ENCODE measurements around the gene EPHA3. TPM values are rescaled to one million over a fixed set of nuclear protein-coding genes. Genes with fewer than 3 reads are reported as not detected.

Gene EPHA3
- polyA plus RNA-seq, 1 donor from 2014 or later, result 33.0 TPM

DNA sequence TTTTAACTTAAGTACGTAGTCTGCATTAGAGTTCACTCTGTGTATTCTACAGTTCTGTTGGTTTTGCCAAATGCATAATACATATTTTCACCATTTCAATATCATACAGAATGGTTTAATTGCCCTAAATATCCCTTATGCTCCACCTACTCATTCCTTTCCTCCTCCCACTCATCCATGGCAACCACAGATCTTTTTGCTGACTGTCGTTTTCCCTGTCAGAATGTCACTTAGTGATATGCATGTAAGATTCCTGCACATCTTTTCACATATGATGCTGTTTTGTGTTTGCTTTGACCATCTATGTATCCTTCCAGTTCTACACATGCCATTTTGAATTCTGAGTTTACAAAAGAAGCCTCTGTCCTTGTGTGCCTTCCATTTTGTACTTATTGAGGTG lies 36.7 kb downstream of the EPHA3 start:
- TF ChIP-seq RAD21 (conservative IDR thresholded peaks at IDR 0.05), result no peak
- TF ChIP-seq POLR2AphosphoS5 (IDR thresholded peaks at IDR 0.05), result peak; percentile 47
- TF ChIP-seq EP300 (conservative IDR thresholded peaks at IDR 0.05; ENCODE audit: poor library complexity, severe bottlenecking), result peak; percentile 84
- no peaks in the 10 kb centered on the region for H3K36me3 ChIP-seq (ENCODE audit: insufficient read depth, low read length)
- peak overlapping the region; percentile 54 for H3K4me2 ChIP-seq (ENCODE audit: low read length)
- H2AFZ ChIP-seq (ENCODE audit: low read depth, low read length), result no peak overlapping the region
- H3K4me3 ChIP-seq (ENCODE audit: low read length), result peak overlapping the region; percentile 45
- no peaks in the 10 kb centered on the region for H3K9me3 ChIP-seq (ENCODE audit: low read length)
- no peak overlapping the region for H3K9ac ChIP-seq (ENCODE audit: low read length)
- no peaks in the 10 kb centered on the region for H4K20me1 ChIP-seq (ENCODE audit: insufficient read depth)
- H3K27ac ChIP-seq (ENCODE audit: low read length), result peak overlapping the region; percentile 45
- no peaks in the 10 kb centered on the region for H3K27me3 ChIP-seq (ENCODE audit: insufficient read depth, low read depth, low read length)
- H3K9me2 ChIP-seq (ENCODE audit: insufficient read depth, low read length), result no peaks in the 10 kb centered on the region
- H3K79me2 ChIP-seq (replicated peaks; ENCODE audit: insufficient read depth, low read length), result no peaks in the 10 kb centered on the region
- peaks cover 5% of the 10 kb centered on the region for H3F3A ChIP-seq (ENCODE audit: insufficient read depth, low read length, poor library complexity, severe bottlenecking)

DNA sequence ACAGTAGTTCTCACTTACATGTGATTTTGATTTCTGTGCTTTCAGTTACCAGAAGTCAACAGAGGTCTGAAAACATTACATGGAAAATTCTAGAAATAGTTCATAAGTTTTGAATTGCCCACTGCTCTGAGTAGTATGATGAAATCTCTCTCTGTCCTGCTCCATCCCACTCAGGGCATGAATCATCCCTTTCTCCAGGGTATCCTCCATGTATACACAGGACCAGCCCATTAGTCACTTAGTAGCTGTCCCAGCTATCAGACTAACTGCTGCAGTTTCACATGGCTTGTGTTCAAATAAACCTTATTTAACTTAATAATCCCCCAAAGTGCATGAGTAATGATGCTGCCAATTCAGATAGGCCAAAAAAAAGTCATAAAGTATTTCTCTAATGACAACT lies 38.6 kb downstream of the EPHA3 start:
- H3K27ac ChIP-seq (ENCODE audit: low read length), result no peak overlapping the region
- no peak overlapping the region for H2AFZ ChIP-seq (ENCODE audit: low read depth, low read length)
- no peaks in the 10 kb centered on the region for H3K27me3 ChIP-seq (ENCODE audit: insufficient read depth, low read depth, low read length)
- no peaks in the 10 kb centered on the region for H3K79me2 ChIP-seq (replicated peaks; ENCODE audit: insufficient read depth, low read length)
- H3K36me3 ChIP-seq (ENCODE audit: insufficient read depth, low read length), result no peaks in the 10 kb centered on the region
- H3F3A ChIP-seq (ENCODE audit: insufficient read depth, low read length, poor library complexity, severe bottlenecking), result peaks cover 2% of the 10 kb centered on the region
- H4K20me1 ChIP-seq (ENCODE audit: insufficient read depth), result no peaks in the 10 kb centered on the region
- H3K9ac ChIP-seq (ENCODE audit: low read length), result no peak overlapping the region
- no peak overlapping the region for H3K4me3 ChIP-seq (ENCODE audit: low read length)
- no peak overlapping the region for H3K4me2 ChIP-seq (ENCODE audit: low read length)
- H3K9me3 ChIP-seq (ENCODE audit: low read length), result no peaks in the 10 kb centered on the region
- no peaks in the 10 kb centered on the region for H3K9me2 ChIP-seq (ENCODE audit: insufficient read depth, low read length)
- TF ChIP-seq RAD21 (conservative IDR thresholded peaks at IDR 0.05) (no peak), TAF1 (IDR thresholded peaks at IDR 0.05; ENCODE audit: low read depth) (no peak), EP300 (conservative IDR thresholded peaks at IDR 0.05; ENCODE audit: poor library complexity, severe bottlenecking) (no peak), MXI1 (conservative IDR thresholded peaks at IDR 0.05; ENCODE audit: poor library complexity, severe bottlenecking) (no peak), POLR2AphosphoS5 (IDR thresholded peaks at IDR 0.05) (no peak), SMC3 (conservative IDR thresholded peaks at IDR 0.05; ENCODE audit: poor library complexity) (no peak), EZH2 (IDR thresholded peaks at IDR 0.05; ENCODE audit: borderline replicate concordance, insufficient read depth, low read length, poor library complexity, severe bottlenecking) (no peak)
- TF ChIP-seq, protein P1, sequence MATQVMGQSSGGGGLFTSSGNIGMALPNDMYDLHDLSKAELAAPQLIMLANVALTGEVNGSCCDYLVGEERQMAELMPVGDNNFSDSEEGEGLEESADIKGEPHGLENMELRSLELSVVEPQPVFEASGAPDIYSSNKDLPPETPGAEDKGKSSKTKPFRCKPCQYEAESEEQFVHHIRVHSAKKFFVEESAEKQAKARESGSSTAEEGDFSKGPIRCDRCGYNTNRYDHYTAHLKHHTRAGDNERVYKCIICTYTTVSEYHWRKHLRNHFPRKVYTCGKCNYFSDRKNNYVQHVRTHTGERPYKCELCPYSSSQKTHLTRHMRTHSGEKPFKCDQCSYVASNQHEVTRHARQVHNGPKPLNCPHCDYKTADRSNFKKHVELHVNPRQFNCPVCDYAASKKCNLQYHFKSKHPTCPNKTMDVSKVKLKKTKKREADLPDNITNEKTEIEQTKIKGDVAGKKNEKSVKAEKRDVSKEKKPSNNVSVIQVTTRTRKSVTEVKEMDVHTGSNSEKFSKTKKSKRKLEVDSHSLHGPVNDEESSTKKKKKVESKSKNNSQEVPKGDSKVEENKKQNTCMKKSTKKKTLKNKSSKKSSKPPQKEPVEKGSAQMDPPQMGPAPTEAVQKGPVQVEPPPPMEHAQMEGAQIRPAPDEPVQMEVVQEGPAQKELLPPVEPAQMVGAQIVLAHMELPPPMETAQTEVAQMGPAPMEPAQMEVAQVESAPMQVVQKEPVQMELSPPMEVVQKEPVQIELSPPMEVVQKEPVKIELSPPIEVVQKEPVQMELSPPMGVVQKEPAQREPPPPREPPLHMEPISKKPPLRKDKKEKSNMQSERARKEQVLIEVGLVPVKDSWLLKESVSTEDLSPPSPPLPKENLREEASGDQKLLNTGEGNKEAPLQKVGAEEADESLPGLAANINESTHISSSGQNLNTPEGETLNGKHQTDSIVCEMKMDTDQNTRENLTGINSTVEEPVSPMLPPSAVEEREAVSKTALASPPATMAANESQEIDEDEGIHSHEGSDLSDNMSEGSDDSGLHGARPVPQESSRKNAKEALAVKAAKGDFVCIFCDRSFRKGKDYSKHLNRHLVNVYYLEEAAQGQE (IDR thresholded peaks at IDR 0.05; ENCODE audit: borderline replicate concordance), result no peak
- TF ChIP-seq, protein P2, sequence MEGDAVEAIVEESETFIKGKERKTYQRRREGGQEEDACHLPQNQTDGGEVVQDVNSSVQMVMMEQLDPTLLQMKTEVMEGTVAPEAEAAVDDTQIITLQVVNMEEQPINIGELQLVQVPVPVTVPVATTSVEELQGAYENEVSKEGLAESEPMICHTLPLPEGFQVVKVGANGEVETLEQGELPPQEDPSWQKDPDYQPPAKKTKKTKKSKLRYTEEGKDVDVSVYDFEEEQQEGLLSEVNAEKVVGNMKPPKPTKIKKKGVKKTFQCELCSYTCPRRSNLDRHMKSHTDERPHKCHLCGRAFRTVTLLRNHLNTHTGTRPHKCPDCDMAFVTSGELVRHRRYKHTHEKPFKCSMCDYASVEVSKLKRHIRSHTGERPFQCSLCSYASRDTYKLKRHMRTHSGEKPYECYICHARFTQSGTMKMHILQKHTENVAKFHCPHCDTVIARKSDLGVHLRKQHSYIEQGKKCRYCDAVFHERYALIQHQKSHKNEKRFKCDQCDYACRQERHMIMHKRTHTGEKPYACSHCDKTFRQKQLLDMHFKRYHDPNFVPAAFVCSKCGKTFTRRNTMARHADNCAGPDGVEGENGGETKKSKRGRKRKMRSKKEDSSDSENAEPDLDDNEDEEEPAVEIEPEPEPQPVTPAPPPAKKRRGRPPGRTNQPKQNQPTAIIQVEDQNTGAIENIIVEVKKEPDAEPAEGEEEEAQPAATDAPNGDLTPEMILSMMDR (IDR thresholded peaks at IDR 0.05; ENCODE audit: poor library complexity, severe bottlenecking), result no peak

DNA sequence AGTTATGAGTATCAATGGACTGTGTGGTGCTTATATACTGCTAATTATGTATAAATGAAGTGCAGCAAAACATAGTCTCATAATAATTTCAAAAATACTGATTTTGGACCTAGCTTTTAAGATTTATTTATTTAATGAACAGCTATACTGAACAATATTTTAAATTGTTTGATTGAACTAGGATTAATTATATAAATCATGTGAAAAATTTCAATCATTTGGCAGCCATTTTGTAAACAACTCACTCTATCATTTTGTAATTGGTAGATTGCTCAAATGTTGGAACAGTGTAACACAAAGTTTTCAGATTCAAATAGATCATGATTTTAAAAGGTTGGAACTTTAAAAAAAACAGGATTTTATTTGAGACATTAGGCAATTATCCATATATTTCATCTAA lies 47.0 kb downstream of the EPHA3 start:
- Histone ChIP-seq H3K9me2 (ENCODE audit: insufficient read depth, low read length) (no peaks in the 10 kb centered on the region), H3K79me2 (replicated peaks; ENCODE audit: insufficient read depth, low read length) (no peaks in the 10 kb centered on the region), H3K9me3 (ENCODE audit: low read length) (no peaks in the 10 kb centered on the region), H2AFZ (ENCODE audit: low read depth, low read length) (no peak overlapping the region), H3K27me3 (ENCODE audit: insufficient read depth, low read depth, low read length) (no peaks in the 10 kb centered on the region), H4K20me1 (ENCODE audit: insufficient read depth) (no peaks in the 10 kb centered on the region), H3K27ac (ENCODE audit: low read length) (no peak overlapping the region), H3K4me2 (ENCODE audit: low read length) (no peak overlapping the region), H3K9ac (ENCODE audit: low read length) (no peak overlapping the region), H3K4me3 (ENCODE audit: low read length) (no peak overlapping the region), H3F3A (ENCODE audit: insufficient read depth, low read length, poor library complexity, severe bottlenecking) (no peaks in the 10 kb centered on the region), H3K36me3 (ENCODE audit: insufficient read depth, low read length) (no peaks in the 10 kb centered on the region)
- TF ChIP-seq, protein P1 (IDR thresholded peaks at IDR 0.05; ENCODE audit: borderline replicate concordance), result no peak
- TF ChIP-seq EZH2 (IDR thresholded peaks at IDR 0.05; ENCODE audit: borderline replicate concordance, insufficient read depth, low read length, poor library complexity, severe bottlenecking), result no peak
- TF ChIP-seq, protein P2 (IDR thresholded peaks at IDR 0.05; ENCODE audit: poor library complexity, severe bottlenecking), result no peak
- no peak for TF ChIP-seq TAF1 (IDR thresholded peaks at IDR 0.05; ENCODE audit: low read depth)
- no peak for TF ChIP-seq SMC3 (conservative IDR thresholded peaks at IDR 0.05; ENCODE audit: poor library complexity)
- no peak for TF ChIP-seq POLR2AphosphoS5 (IDR thresholded peaks at IDR 0.05)
